ENCODE results near the gene POC1A. TPM values are rescaled to one million over a fixed set of nuclear protein-coding genes. Genes with fewer than 3 reads are reported as not detected.

The POC1A gene
- total and polyA plus RNA-seq, 9 of the 15 experiments (the other 6 are each of a cell fraction or from before 2014, with no cell fraction given) = 7.2 to 17.5 (median 12.1) TPM

DNA sequence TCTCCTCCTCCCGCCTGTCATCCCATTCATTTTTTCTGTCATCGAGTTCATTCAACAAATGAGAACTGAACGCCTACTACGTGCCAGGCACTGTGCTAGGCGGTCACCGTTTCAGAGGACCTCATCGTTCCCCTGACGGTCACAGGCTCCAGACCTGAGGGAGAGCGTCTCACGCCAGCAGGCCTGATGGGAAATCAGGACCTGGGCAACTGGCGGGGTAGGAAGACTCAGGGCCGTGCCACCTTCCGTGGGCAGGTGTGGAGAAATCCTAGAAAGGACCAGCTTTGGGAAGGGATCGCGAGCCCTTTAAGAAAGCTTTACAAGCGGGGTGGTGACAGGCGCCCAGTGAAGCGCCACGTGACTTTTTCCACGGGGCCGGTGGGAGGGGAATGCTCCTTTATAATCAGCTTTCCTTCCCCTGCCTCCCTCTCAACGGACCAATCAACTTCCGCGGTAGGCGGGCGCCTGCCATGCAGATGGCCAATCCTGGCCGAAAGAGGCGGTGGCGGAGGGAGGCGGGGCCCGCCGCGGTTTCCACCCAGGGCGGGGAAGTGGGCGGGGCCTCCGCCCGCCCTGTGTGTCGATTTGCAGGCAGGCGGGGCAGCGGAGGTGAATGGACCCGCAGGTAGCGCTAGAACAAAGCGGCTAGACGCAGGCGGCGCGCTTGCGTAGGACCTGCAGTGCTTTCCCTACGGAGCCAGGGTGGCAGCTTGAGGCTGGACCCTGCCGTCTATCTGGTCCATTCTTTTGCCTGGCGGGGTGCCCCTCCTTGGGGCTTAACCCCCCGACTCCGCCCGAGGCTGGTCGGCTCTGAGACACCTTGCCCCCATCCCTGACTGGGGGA is 97.0 kb downstream of the POC1A start (continued):
- TF ChIP-seq, protein P1, sequence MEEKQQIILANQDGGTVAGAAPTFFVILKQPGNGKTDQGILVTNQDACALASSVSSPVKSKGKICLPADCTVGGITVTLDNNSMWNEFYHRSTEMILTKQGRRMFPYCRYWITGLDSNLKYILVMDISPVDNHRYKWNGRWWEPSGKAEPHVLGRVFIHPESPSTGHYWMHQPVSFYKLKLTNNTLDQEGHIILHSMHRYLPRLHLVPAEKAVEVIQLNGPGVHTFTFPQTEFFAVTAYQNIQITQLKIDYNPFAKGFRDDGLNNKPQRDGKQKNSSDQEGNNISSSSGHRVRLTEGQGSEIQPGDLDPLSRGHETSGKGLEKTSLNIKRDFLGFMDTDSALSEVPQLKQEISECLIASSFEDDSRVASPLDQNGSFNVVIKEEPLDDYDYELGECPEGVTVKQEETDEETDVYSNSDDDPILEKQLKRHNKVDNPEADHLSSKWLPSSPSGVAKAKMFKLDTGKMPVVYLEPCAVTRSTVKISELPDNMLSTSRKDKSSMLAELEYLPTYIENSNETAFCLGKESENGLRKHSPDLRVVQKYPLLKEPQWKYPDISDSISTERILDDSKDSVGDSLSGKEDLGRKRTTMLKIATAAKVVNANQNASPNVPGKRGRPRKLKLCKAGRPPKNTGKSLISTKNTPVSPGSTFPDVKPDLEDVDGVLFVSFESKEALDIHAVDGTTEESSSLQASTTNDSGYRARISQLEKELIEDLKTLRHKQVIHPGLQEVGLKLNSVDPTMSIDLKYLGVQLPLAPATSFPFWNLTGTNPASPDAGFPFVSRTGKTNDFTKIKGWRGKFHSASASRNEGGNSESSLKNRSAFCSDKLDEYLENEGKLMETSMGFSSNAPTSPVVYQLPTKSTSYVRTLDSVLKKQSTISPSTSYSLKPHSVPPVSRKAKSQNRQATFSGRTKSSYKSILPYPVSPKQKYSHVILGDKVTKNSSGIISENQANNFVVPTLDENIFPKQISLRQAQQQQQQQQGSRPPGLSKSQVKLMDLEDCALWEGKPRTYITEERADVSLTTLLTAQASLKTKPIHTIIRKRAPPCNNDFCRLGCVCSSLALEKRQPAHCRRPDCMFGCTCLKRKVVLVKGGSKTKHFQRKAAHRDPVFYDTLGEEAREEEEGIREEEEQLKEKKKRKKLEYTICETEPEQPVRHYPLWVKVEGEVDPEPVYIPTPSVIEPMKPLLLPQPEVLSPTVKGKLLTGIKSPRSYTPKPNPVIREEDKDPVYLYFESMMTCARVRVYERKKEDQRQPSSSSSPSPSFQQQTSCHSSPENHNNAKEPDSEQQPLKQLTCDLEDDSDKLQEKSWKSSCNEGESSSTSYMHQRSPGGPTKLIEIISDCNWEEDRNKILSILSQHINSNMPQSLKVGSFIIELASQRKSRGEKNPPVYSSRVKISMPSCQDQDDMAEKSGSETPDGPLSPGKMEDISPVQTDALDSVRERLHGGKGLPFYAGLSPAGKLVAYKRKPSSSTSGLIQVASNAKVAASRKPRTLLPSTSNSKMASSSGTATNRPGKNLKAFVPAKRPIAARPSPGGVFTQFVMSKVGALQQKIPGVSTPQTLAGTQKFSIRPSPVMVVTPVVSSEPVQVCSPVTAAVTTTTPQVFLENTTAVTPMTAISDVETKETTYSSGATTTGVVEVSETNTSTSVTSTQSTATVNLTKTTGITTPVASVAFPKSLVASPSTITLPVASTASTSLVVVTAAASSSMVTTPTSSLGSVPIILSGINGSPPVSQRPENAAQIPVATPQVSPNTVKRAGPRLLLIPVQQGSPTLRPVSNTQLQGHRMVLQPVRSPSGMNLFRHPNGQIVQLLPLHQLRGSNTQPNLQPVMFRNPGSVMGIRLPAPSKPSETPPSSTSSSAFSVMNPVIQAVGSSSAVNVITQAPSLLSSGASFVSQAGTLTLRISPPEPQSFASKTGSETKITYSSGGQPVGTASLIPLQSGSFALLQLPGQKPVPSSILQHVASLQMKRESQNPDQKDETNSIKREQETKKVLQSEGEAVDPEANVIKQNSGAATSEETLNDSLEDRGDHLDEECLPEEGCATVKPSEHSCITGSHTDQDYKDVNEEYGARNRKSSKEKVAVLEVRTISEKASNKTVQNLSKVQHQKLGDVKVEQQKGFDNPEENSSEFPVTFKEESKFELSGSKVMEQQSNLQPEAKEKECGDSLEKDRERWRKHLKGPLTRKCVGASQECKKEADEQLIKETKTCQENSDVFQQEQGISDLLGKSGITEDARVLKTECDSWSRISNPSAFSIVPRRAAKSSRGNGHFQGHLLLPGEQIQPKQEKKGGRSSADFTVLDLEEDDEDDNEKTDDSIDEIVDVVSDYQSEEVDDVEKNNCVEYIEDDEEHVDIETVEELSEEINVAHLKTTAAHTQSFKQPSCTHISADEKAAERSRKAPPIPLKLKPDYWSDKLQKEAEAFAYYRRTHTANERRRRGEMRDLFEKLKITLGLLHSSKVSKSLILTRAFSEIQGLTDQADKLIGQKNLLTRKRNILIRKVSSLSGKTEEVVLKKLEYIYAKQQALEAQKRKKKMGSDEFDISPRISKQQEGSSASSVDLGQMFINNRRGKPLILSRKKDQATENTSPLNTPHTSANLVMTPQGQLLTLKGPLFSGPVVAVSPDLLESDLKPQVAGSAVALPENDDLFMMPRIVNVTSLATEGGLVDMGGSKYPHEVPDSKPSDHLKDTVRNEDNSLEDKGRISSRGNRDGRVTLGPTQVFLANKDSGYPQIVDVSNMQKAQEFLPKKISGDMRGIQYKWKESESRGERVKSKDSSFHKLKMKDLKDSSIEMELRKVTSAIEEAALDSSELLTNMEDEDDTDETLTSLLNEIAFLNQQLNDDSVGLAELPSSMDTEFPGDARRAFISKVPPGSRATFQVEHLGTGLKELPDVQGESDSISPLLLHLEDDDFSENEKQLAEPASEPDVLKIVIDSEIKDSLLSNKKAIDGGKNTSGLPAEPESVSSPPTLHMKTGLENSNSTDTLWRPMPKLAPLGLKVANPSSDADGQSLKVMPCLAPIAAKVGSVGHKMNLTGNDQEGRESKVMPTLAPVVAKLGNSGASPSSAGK (IDR thresholded peaks at IDR 0.05) = no peak
- TF ChIP-seq KDM5B (IDR thresholded peaks at IDR 0.05; ENCODE audit: insufficient replicate concordance, low read depth, low read length) = peak; percentile 31
- no peak for TF ChIP-seq E2F3 (CRISPR knock-in tag; IDR thresholded peaks at IDR 0.05)
- TF ChIP-seq FOXK2 (conservative IDR thresholded peaks at IDR 0.05 in 1 of 2, IDR thresholded peaks at IDR 0.05 in 1 of 2; ENCODE audit: low read depth in 2 of 2) = peak; percentile 35 to 54; a peak in 2 of 4 replicates
- TF ChIP-seq, protein P2, sequence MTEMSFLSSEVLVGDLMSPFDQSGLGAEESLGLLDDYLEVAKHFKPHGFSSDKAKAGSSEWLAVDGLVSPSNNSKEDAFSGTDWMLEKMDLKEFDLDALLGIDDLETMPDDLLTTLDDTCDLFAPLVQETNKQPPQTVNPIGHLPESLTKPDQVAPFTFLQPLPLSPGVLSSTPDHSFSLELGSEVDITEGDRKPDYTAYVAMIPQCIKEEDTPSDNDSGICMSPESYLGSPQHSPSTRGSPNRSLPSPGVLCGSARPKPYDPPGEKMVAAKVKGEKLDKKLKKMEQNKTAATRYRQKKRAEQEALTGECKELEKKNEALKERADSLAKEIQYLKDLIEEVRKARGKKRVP (CRISPR knock-in tag; IDR thresholded peaks at IDR 0.05) = no peak
- TF ChIP-seq, protein P3, sequence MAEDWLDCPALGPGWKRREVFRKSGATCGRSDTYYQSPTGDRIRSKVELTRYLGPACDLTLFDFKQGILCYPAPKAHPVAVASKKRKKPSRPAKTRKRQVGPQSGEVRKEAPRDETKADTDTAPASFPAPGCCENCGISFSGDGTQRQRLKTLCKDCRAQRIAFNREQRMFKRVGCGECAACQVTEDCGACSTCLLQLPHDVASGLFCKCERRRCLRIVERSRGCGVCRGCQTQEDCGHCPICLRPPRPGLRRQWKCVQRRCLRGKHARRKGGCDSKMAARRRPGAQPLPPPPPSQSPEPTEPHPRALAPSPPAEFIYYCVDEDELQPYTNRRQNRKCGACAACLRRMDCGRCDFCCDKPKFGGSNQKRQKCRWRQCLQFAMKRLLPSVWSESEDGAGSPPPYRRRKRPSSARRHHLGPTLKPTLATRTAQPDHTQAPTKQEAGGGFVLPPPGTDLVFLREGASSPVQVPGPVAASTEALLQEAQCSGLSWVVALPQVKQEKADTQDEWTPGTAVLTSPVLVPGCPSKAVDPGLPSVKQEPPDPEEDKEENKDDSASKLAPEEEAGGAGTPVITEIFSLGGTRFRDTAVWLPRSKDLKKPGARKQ (CRISPR knock-in tag; IDR thresholded peaks at IDR 0.05) = no peak
- no peak for TF ChIP-seq NR2C2 (CRISPR knock-in tag; IDR thresholded peaks at IDR 0.05)
- no peak for TF ChIP-seq NR2C2 (tag; IDR thresholded peaks at IDR 0.05)
- no peak for TF ChIP-seq RHOXF2B (CRISPR knock-in tag; conservative IDR thresholded peaks at IDR 0.05)
- no peak for TF ChIP-seq RNF2 (IDR thresholded peaks at IDR 0.05)
- TF ChIP-seq EHMT2 (IDR thresholded peaks at IDR 0.05) = no peak
- TF ChIP-seq, protein P4, sequence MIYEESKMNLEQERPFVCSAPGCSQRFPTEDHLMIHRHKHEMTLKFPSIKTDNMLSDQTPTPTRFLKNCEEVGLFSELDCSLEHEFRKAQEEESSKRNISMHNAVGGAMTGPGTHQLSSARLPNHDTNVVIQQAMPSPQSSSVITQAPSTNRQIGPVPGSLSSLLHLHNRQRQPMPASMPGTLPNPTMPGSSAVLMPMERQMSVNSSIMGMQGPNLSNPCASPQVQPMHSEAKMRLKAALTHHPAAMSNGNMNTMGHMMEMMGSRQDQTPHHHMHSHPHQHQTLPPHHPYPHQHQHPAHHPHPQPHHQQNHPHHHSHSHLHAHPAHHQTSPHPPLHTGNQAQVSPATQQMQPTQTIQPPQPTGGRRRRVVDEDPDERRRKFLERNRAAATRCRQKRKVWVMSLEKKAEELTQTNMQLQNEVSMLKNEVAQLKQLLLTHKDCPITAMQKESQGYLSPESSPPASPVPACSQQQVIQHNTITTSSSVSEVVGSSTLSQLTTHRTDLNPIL (CRISPR knock-in tag; IDR thresholded peaks at IDR 0.05) = no peak

Measured in K562 (cell line).